Stimulated activated CD8-positive, alpha-beta memory T cell treated with anti-CD3 and anti-CD28 coated beads, Interleukin-2, amount 100 ng/mL, for 48 hours (primary cell): ENCODE data around the gene SSH2.
A peak's percentile ranks its signal among the peaks of the same experiment; 100 is the strongest.

Experiments
- DNase-seq, 2 donors: peaks; one replicate each; pipeline ENCODE4 v3.0.0-alpha.2; 2020; ENCODE audit warnings: low read depth in 2 of 2

The SSH2 gene

GRCh38 chr17:29611351-29612093 lies 318.5 kb downstream of the SSH2 start:
- DNase-seq, result no peak

- no peak for DNase-seq
Observed at GRCh38 chr17:29610395-29610794, 319.6 kb downstream of the SSH2 start.

- DNase-seq, result no peak
Observed at GRCh38 chr17:29608986-29609385, 321.0 kb downstream of the SSH2 start.

GRCh38 chr17:29607557-29608195 lies 322.4 kb downstream of the SSH2 start:
- no peak for DNase-seq

DNA sequence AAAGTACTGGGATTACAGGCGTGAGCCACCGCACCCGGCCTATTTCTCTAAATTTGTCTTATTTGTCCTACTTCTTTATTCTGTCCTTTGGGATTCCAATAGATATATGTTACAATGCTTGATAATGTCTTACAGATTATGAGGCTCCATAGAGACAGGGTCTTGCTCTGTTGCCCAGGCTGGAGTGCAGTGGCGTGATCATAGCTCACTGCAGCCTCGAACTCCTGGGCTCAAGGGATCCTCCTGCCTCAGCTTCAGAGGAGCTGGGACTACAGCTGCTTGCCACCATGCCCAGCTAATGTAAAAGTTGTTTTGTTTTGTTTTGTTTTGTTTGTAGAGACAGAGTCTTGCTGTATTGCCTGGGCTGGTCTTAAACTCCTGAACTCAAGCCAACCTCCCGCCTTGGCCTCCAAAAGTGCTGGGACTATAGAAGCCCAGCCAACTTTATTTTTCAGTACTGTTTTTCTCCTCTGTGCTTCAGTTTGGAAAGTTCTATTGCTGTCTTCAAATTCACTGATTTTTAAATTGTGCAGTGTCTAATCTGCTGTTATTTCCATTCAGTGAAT lies 326.8 kb downstream of the SSH2 start:
- DNase-seq, result no peak

DNA sequence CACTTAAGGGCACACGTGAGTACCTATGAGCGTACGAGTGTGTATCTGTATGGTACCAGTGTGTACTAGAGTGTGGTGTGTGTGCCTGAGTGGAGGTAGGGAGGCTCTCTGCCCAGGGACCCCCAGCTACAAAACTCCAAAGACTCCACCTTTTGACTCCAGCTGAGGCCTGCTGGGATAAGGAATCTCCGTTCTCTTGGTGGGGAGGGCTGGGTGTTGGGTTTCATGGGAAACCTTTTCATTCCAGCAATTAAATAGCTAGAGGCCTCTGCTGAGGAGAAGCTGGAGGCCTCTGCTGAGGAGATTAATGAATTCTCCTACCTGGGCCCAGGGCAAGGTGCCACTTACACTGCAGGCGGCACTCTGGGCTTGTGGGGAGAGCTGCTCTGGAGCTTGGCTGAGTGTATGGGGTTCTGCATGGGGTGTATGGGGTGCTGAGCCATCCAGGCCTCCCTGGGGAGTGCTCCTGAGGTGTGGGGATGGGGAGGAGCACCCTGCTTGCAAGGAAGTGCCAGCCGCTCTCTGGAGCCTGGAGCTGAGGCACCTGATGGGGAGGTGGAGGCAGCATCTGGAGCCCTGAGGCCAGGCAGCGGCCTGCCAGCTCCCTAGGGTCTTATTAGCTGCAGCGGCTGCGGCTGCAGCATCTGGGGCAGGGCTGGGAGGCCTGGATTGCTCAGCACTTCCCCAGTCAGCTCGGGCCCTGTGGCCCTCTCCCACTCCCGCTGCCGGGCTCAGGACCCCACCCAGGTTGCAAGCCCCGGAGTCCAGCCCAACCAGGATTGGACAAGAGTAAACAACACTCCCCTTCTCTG lies 332.5 kb downstream of the SSH2 start:
- no peak for DNase-seq

DNA sequence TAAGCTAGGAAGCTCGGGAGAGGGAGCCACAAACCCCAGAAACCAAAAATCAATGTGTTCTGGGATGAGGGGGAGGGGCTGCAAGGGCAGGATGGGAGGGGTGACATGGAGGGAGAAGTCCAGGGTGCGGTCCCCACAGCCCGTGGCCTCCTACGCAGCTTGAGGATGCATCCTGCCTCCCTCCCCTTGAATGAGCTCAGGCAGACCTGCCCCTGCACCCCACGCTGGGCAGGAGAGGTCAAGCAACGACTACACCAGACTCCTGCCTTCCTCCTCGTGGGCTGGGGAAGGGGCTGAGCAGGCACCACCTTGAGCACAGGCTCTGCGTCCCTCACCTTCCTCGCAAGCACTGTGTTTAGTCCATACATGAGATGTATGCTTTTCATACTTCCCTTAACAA lies 333.2 kb downstream of the SSH2 start:
- no peak for DNase-seq

DNA sequence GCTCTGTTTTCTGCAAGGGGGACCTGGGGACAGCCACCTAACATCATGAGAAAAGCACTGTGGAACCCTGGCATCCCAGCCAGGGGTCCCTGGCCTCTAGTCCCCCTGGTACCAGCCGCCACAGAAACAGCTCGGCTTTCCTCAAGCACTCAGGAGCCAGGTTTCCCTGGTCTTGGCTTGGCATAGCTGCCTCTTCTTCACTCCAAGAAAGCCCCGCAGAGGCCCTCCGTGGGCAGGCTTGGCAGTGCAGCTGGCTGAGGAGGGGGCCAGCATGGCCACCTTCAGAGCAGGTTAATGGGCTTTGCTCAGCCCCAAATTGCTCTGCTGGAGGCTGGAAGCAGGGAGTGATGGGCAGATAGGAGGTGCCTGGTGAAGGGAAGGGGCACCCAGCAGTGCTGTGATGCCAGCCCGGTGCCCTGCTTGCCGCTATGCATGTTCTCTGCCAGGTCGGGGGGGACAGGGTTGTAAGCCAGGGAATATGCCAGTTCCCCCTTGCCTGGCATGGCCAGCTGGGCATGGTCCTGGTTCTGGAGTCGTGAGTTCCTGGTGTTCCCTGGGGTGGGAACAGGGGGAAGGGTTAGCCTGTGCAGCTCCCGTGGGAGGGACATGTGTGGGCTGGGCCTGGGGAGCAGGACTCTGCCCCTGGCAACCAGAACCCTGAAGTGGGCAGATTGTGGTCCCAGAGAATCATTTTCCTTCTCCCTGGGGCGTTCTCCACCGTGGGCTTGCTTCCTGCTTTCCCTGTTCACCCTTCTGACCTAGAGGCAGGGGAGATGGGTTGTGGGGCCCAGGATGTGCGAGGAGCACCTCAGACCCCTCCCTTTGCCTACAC lies 333.9 kb downstream of the SSH2 start:
- no peak for DNase-seq

DNA sequence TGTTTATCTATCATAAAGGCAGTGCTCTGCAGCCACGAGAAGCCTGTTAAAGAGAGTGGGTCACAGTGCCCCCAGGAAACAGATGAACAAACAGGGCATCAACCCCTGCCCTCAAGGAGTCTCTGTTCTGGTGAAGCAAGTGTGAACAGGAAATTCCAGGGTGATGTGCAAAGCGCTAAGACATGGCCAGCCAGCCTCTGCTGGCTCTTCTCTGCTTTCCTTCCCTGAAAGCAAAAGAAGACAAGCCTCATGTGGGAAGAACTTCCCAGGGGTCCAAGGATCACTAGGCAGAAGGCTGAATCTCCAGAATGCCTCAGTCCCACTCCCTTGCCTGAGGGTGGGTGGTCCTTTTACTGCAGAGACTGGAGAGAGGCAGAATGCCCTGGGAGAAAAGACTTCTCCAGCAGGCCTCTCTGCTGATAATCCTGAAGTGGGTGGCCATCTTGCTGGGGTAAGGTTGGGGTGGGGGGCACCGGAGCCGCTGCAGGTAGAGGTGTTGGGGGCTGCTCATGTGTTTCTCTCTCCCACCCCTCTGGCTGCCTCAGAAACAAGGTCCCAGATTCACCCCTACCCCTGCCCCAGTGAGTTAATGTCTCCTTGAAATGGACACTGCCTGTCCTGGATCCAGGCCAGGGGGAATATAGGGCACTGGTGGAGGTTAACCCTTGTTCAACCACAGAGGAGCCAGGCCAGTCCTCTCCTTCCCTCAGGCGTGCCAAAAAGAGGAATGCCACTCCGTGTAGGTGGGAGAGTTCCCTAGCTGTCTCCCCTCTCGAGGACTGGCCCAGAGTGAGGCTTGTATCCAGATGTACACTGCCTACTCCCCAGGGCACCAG lies 334.7 kb downstream of the SSH2 start:
- DNase-seq, result no peak

DNA sequence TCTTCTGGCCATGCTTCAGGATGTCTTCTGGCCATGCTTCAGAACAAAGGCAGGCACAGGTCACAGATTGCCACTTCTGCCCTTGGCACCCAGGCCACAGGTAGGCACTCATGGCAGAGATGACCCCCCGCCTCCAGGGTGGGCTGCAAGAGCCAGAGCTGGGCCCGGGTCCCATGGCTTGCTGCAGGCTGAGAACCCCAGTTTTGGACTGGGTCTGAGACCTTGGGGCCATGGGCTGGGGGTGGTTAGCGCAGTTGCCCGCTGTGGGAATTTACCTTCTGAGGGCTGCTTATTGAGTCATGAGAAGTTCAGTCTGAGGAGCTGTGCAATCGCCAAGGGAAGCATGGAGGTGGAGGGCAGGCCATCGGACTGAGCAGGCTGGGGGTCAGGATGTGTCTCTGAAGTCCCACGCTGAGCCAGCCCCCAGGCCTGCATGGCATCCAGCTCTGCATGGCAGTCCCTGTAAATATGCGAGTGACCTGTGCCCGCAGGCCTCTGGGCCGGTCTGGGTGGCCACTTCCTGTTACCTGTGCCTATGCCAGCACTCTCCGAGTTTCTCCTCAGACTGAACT lies 335.4 kb downstream of the SSH2 start:
- no peak for DNase-seq

DNA sequence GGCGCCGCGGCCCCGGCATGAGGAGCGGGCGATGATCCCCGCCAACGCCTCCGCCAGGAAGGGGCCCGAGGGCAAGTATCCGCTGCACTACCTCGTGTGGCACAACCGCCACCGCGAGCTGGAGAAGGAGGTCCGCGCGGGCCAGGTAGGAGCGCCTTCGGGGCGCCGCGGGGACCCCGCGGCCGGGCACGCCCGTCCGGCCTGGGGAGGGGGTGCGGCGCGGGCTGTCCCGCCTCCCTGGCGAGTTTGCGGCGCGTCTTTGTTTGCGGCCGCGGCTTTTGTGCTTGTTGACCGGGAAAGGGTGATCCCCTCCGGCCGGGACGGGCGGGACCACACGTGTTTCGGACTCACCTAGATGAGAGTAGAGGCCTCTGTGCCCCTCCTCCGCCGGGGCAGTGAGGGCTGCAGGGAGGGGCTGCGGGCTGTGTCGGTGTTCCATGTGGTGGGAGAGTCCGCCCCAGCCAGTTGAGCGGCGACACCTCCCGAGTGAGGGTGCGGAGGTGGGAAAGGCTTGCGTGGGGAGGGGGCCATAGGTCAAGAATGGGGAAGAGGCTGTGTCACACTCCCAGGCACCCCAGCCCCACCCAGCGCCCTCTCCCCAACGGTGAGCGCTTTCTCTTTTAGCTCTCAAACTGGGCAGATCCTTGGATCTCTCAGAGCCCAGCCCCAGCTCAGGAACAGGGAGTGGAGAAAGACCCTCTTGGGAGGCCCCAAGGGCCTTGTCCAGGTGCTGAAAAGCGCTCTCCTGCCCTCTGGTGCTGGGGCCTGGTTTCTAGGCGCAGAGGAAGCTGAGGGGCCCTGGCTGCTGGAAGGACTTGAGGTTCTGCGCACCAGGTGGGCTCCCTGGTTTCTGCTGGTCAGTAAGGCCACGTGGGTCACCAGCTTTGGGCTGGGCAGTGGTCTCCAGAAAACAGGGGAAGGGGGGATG lies 336.2 kb downstream of the SSH2 start:
- DNase-seq, result no peak

DNA sequence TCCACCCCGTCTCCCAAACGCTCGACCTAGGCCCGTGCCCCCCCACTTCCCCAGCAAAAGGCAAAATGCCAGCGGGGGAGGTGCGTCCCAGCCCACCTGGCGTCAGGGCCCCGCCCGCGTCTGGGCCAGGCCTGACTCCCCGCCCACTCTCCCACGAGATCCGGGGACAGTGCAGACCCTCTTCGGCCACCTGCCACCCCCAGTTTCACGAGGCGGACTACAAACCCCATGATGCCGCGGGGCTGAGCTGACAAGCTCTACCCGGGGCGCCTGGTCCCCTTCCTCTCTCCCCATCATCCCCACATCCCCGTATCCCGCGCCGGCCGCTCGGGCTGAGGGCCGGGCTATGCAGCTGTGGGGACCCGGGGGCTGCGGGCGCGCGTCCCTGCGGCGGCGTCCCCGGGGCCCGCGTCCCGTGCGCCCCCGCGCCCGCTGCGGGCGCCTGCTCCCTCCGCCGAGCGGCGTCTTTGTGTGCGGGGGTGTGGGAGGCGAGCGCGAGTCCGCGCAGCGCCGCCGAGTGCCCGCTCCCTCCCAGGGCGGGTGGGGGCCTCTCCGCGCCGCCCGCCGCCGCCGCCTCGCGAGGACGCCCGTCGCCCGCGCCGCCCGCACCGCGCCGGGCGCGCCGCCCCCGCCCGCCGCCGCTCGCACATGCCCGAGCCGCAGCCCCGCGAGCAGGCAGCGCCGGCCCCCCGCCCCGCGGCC lies 337.0 kb downstream of the SSH2 start, which contains the start of gene ANKRD13B:
Gene ANKRD13B, plus strand, starts transcription at position 283 of the 702 bp plus-strand sequence. CDS start 490 bp downstream, outside the sequence.
- DNase-seq, result no peak

DNA sequence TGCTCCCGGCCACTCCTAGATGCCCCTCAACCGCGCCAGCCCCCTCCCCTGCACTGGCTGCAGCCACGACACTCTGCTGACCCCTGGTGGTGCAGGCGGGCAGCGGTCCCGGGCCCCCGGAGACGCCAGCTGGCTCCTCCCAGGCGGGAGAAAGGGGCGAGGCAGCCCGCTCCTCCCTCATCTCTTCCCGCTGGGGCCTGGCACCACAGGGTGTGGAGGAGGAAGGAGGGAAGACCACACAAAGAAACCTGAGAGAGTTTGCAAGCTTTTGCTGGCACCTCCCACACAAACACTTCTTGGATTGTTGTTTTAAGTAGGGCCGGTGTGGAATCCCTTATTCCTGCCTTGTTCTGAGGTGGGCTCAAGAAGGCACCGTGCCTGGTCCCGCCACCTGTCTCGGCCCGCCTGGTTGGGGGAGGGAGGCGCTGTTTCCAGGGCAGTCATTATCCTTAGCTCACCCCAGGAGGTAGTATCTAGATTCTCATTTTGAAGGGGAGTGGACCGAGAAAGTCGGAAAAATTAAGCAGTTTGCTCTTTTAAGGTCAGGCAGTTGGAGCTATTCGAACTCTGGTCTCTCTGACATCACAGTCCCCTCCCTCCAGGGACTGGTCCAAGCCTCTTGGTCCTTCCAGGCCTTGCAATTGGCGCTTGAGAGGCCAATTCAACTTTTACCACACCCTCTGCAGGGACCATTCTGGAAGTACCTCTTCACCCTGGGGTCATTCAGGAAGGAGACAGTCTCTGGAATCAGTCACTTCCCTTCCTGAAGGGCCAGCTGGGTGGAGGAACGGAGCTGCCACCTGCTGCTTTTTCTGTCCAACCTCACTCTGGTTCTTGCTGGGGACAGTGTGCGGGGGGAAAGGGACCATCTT lies 338.1 kb downstream of the SSH2 start:
- peak; percentile 83 for DNase-seq

- no peak for DNase-seq
Observed at GRCh38 chr17:29591146-29591736, 338.8 kb downstream of the SSH2 start.

DNA sequence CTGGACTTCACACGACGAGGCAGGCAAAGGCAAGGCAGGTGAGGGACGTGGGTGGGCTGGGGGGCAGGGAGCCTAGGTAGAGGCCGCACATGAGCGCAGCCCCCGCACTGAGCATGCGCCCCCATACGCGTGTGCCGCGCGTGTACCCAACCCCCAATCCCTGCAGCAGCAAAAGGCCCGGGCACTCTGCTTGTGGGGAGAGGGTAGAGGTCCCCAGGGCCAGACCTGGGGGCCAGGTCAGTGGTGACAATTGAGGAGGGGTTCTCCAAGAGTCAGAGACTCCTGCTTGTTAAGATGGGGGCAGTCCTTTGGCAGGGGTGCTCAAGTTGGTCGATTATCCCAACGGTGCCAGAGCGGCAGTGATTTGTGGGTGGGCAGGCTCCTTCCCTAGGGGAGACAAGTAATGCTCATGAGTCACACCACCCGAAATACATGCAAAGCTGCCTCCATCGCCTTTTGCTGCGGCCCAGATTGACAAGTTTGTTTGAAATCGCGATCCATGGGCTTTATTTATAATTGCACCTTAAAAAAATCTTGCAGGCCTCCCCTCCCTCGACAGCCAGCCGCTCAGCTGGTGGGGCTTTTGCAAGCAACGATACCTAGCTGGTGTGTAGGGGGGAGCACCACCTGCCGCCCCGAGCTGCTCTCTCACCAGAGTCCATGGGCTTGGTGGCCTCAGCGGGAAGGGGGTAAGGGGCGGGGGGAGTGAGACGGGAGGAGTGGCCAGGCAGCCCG lies 339.4 kb downstream of the SSH2 start:
- DNase-seq, result no peak
